Omental fat pad (tissue), 4 donors: ENCODE results near the gene PROP1. TPM values are rescaled to one million over a fixed set of nuclear protein-coding genes. Genes with fewer than 3 reads are reported as not detected.
A peak's percentile ranks its signal among the peaks of the same experiment; 100 is the strongest.
"Not testable (repeated sequence)": the region's sequence is repeated elsewhere in the genome, so short reads cannot be mapped to it uniquely, and the experiment has no call there.

Experiments
- ATAC-seq: fragments of 150-250 bp; one replicate; pipeline ENCODE4 v1.9.1; 2016; ENCODE audit warnings: mild to moderate bottlenecking, moderate library complexity; ENCODE audit not compliant: low FRiP score
- DNase-seq: peaks from one replicate; pipeline ENCODE4 v3.0.0-alpha.2; 2019; ENCODE audit warnings: low spot score
- total RNA-seq, 4 donors: library from RNA; depleted of rRNA; stranded (reverse); fragments of >200 nt; gene quantifications; one replicate each; pipeline ENCODE4 v1.1.0, GENCODE V29; 2016
- TF ChIP-seq, protein P1 (sequence below), 3 donors: fragments of 450-650 bp; IDR thresholded peaks; one replicate each; pipeline ENCODE4 v1.5.1; 2016 to 2017; ENCODE audit warnings: antibody characterized with exemption in 3 of 3, mild to moderate bottlenecking in 3 of 3, moderate library complexity in 2 of 3

PROP1 gene
- total RNA-seq, 4 donors from 2014 or later: not detected

DNA sequence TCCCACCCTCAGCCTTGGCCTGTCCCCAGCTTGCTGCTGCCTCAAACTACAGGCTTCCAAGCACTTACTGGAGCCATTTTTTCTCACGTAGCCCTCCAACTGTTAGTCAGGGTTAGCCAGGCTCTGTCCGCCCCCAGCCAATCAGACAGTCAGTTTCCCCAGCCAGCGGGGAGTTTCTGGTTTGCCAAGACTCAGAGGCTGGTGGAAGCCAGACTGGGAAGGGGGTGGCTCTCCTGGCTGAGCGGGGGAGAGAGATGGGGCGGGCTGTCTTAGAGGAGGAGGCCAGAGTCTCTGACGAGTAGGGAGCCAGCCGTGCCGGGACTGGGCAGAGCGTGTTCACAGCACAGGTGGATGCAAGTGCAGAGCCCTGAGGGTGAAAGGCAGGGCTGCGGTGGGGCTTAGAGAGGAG lies 15.3 kb downstream of the PROP1 start:
- peak; percentile 24 for DNase-seq
- ATAC-seq: peak; percentile 90
- TF ChIP-seq, protein P1, sequence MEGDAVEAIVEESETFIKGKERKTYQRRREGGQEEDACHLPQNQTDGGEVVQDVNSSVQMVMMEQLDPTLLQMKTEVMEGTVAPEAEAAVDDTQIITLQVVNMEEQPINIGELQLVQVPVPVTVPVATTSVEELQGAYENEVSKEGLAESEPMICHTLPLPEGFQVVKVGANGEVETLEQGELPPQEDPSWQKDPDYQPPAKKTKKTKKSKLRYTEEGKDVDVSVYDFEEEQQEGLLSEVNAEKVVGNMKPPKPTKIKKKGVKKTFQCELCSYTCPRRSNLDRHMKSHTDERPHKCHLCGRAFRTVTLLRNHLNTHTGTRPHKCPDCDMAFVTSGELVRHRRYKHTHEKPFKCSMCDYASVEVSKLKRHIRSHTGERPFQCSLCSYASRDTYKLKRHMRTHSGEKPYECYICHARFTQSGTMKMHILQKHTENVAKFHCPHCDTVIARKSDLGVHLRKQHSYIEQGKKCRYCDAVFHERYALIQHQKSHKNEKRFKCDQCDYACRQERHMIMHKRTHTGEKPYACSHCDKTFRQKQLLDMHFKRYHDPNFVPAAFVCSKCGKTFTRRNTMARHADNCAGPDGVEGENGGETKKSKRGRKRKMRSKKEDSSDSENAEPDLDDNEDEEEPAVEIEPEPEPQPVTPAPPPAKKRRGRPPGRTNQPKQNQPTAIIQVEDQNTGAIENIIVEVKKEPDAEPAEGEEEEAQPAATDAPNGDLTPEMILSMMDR (IDR thresholded peaks at IDR 0.05): no peak

DNA sequence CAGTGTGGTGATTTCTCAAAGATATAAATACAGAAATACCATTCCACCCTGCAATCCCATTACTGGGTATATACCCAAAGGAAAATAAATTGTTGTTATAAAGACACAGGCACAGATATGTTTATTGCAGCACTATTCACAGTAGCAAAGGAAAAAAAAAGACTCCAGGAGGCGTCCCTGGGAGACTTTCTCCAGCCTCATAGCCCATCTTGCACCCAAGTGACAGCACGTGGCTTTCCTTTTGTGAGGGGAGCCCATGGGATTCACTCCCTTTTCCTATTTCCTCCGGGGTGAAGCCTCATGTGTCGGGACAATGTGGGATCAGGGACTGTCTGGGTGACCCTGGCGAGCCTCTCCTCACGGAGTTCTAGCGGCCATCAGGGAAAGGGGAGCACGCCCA lies 18.4 kb downstream of the PROP1 start:
- ATAC-seq, DNase-seq: not testable (repeated sequence)

DNA sequence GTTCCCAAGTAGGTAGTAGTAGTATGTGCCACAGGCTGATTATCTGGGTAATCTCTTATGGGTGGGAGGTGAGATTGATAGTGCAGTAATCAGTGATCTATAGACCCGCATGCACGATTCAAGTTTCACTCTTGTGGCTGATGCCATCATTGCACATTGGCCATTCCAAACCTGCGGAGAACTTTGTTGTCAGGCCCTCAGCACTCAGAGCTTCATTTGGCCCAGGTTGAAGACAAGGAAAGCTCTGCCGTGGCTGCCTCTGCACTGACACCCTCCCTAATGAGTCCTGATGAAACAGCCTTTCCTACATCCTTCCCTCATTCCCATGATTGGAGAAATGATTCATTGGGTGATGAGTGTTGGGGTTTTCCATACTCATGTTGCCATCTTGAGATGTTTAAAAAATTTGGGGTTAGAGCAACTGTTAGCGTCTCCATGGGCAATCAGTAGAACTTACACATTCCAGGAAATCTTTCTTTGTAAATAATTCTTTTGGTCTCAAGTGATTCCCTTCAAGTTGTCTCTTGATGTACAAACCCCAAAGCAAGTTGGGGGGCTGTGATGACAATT lies 22.9 kb downstream of the PROP1 start:
- peak; percentile 51 for ATAC-seq
- TF ChIP-seq, protein P1 (IDR thresholded peaks at IDR 0.05): no peak

DNA sequence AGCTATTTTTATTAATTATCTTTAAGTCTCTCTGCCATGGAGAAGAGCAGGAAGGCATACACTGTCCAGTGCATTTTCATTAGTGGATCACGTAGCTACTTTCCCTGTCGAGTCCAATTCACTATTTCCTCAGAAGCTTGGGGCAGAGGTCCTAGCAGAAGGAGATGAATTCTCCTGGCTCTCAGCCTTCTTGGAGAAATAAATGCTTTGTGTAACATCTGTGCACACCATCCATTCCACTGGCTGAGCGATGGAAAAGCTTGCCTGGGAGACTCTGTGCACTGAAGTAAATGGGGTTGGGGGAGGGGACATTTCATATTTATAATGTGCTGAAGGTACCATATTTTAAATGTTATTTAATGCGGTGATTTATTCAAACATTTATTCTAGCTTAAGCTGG lies 23.4 kb downstream of the PROP1 start:
- TF ChIP-seq, protein P1 (IDR thresholded peaks at IDR 0.05): no peak
- no peak for DNase-seq
- no peak for ATAC-seq

More for the DNA sequence above, 22.9 kb downstream of the PROP1 start:
- no peak for DNase-seq

DNA sequence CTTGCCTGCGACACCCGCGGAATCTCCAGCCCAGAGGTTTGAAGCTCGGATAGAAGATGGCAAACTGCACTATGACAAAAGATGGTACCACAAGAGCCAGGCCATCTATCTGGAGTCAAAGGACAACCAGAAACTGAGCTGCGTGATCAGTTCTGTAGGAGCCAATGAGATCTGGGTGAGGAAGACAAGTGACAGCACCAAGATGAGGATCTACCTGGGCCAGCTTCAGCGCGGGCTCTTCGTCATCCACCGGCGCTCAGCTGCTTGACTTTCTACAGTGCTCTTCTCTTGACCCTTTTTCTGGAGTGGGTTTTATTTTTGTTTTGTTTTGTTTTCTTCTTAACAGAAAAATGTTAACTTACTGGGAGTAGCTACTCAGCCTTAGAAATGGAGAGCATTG lies 24.0 kb downstream of the PROP1 start:
- not testable (repeated sequence) for ATAC-seq, DNase-seq

DNA sequence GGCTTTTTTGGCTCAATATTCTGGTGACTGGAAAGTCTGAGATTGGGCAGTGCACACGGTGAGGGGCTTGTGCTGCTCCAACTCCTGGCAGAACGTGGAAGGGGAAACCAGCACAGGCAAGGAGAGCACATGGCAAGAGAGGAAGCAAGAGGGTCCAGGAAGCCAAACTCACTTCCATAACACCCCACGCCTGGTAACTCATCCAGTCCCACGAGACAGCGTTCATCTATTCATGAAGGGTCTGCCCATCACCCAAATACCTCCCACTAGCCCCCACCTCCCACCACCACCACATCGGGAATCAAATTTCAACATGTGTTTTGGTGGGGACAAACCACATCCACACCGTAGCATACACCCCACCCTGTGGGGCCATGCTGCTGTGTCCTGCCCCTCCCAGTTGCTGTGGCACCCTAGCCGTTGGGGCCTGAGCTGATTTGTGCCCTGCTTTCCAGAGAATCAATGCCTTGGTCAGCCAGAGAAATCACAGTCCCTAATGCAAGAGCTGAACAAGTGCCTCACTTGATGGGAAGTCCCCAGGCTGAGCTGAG lies 27.3 kb downstream of the PROP1 start:
- DNase-seq (no peak), ATAC-seq (no peak)
- TF ChIP-seq, protein P1 (IDR thresholded peaks at IDR 0.05): no peak

DNA sequence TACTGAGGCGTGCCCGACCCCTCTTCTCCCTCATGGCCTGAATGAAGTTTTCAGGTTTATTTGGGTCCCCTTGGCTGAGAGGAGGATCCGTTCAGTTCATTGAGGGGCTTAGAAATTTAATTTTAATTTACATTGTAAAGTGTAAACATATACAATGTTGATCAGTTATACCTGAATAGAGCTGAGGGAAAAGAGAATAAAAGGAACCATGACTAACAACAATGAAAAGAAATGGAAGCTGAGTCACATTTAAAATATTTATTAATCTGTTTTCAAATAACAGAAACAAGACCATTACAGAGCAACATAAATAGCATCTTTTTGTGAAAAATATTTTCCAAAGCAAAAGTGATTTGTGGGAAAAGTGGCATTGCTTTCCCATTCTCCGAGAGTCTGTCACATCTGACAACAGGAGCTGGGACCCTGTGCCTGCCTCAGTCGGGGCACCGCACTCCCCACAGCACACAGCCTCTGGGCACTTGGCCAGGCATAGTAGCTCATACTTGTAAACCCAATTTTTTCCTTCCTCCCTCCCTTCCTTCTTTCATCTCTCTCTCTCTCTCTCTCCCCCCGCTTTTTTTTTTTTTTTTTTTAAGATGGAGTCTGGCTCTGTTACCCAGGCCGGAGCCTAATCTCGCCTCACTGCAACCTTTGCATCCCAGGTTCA lies 28.7 kb downstream of the PROP1 start:
- no peak for DNase-seq
- no peak for ATAC-seq
- TF ChIP-seq, protein P1 (IDR thresholded peaks at IDR 0.05): no peak

DNA sequence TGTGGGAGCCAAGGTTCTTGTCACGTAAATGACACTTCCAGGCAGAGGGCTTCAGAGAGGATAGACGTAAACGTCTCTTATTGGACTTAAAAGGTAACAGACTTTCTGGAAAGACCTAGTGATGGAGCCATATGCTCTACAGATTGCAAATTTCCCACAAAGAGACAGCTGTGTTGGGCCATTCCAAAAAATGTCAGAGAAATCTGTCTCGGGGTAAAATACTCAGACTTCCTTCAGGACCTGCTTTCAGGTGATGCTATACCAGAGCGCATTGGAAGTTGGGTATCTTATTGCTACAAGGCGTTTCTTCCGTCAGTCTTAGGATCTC lies 29.2 kb downstream of the PROP1 start:
- no peak for ATAC-seq
- no peak for DNase-seq
- TF ChIP-seq, protein P1 (IDR thresholded peaks at IDR 0.05): no peak
